ENCODE results near the gene RNH1. TPM values are rescaled to one million over a fixed set of nuclear protein-coding genes. Genes with fewer than 3 reads are reported as not detected.

The RNH1 gene
- total RNA-seq, 1 experiment from 2014 or later, result 60.0 TPM

DNA sequence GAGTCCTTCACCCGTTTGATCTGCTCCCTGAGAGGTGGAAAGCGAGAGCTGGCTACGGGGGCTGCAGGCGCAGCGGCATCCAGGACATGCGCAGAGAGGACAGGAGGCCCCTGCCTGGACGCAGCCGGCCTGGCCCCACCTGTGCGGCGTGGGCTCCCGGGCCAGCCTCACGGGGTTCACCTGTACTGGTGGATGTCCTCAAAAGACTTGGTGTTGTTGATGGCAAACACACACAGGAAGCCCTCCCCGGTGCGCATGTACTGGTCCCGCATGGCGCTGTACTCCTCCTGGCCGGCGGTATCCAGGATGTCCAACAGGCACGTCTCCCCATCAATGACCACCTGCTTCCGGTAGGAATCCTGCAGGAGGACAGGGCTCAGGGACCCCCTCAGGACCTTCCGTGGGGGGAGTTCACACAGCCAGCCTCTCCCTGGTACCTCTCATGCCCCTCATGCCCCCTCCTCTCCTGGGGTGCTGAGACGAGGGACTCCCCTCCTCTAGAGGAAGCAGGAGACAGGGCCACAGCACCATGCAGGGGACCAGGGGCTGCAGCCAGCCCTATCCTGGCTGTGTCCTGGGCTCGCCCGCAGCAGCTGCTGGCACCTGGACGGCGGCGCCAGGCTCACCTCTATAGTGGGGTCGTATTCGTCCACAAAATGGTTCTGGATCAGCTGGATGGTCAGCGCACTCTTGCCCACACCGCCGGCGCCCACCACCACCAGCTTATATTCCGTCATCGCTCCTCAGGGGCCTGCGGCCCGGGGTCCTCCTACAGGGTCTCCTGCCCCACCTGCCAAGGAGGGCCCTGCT is 26.7 kb upstream of the RNH1 start:
- Histone ChIP-seq H3K23me2 (ENCODE audit: insufficient read length, low read depth, low read length, poor library complexity, severe bottlenecking) (peaks cover 19% of the 10 kb centered on the region), H3K79me2 (ENCODE audit: insufficient read depth, low read length) (no peaks in the 10 kb centered on the region), H3K27ac (ENCODE audit: insufficient read length, low read depth, low read length) (no peak overlapping the region), H3K27me3 (ENCODE audit: insufficient read depth, low read length) (no peaks in the 10 kb centered on the region), H3K4me2 (ENCODE audit: insufficient read depth, insufficient read length, low read length) (no peak overlapping the region), H2BK120ac (ENCODE audit: low read depth, low read length, poor library complexity, severe bottlenecking) (no peak overlapping the region), H4K5ac (ENCODE audit: insufficient read length, low read depth, low read length) (no peak overlapping the region), H3K56ac (ENCODE audit: insufficient read length, low read depth, low read length) (no peak overlapping the region), H2BK20ac (ENCODE audit: low read depth, low read length, poor library complexity, severe bottlenecking) (no peak overlapping the region), H2AFZ (ENCODE audit: low read length) (no peak overlapping the region), H3K9ac (ENCODE audit: extremely low read depth, insufficient read length, low read length) (no peak overlapping the region), H4K8ac (replicated peaks; ENCODE audit: insufficient read length, low read depth, low read length) (no peak overlapping the region), H3K23ac (ENCODE audit: insufficient read length, low read depth, low read length) (no peak overlapping the region), H2BK12ac (ENCODE audit: insufficient read length, low read depth, low read length) (no peak overlapping the region), H2AK5ac (ENCODE audit: insufficient read length, low read length) (no peak overlapping the region), H4K91ac (ENCODE audit: insufficient read length, low read depth, low read length) (no peak overlapping the region), H3K4me1 (ENCODE audit: insufficient read depth, low read length) (no peaks in the 10 kb centered on the region), H3K79me1 (ENCODE audit: insufficient read depth, low read depth, low read length, poor library complexity, severe bottlenecking) (no peaks in the 10 kb centered on the region), H3K18ac (ENCODE audit: insufficient read length, low read depth, low read length) (no peak overlapping the region), H3K4ac (ENCODE audit: low read depth, low read length) (no peak overlapping the region), H3T11ph (ENCODE audit: low read length) (no peak overlapping the region), H3K14ac (ENCODE audit: insufficient read depth, low read length) (no peak overlapping the region), H3K9me3 (ENCODE audit: control insufficient read depth, low read depth, low read length) (no peaks in the 10 kb centered on the region), H4K20me1 (ENCODE audit: control insufficient read depth, insufficient read depth, insufficient read length) (no peaks in the 10 kb centered on the region), H2BK15ac (ENCODE audit: low read depth, low read length) (no peak overlapping the region), H2BK5ac (ENCODE audit: insufficient read length, low read length) (no peak overlapping the region)
- TF ChIP-seq, protein P1, sequence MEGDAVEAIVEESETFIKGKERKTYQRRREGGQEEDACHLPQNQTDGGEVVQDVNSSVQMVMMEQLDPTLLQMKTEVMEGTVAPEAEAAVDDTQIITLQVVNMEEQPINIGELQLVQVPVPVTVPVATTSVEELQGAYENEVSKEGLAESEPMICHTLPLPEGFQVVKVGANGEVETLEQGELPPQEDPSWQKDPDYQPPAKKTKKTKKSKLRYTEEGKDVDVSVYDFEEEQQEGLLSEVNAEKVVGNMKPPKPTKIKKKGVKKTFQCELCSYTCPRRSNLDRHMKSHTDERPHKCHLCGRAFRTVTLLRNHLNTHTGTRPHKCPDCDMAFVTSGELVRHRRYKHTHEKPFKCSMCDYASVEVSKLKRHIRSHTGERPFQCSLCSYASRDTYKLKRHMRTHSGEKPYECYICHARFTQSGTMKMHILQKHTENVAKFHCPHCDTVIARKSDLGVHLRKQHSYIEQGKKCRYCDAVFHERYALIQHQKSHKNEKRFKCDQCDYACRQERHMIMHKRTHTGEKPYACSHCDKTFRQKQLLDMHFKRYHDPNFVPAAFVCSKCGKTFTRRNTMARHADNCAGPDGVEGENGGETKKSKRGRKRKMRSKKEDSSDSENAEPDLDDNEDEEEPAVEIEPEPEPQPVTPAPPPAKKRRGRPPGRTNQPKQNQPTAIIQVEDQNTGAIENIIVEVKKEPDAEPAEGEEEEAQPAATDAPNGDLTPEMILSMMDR (conservative IDR thresholded peaks at IDR 0.05), result no peak
- H3K9me3 Mint-ChIP-seq, result peaks cover 0 to 2% of the 10 kb centered on the region in 2 experiments; a peak in 1 of 5 replicates
- no peak for DNase-seq
- peaks cover 5 to 18% (median 10%) of the 10 kb centered on the region in 3 experiments; a peak in 5 of 7 replicates for H3K36me3 Mint-ChIP-seq (ENCODE audit: insufficient read depth in 1 of 3, low read depth in 3 of 3)
- H3K4me3 Mint-ChIP-seq, result peak overlapping the region; percentile 17 to 65; a peak in 4 of 5 replicates
- WGBS (ENCODE audit: extremely low coverage, insufficient read length, low lambda C conversion rate), result no CpG with 5 or more reads among the region's 37 CpGs
- peaks cover 6 to 8% of the 10 kb centered on the region in 2 experiments; a peak in 2 of 4 replicates for H3K4me1 Mint-ChIP-seq
- no peak overlapping the region for H3K27ac Mint-ChIP-seq
- H3K27me3 Mint-ChIP-seq (ENCODE audit: low read depth), result peaks cover 16% of the 10 kb centered on the region
